Stimulated activated CD4-positive, alpha-beta T cell treated with anti-CD3 and anti-CD28 coated beads, TNF-alpha, amount 100 ng/mL, for 48 hours (primary cell): ENCODE measurements around the gene KCNG1.

ENCODE experiments used
- DNase-seq, 3 donors: peaks; one replicate each; pipeline ENCODE4 v3.0.0-alpha.2; 2020; ENCODE audit warnings: low read depth in 3 of 3

Gene KCNG1

GRCh38 chr20:51034988-51035656, 12.2 kb upstream of the KCNG1 start:
- no peak for DNase-seq

- no peak for DNase-seq
Observed at GRCh38 chr20:51034476-51034875, 11.6 kb upstream of the KCNG1 start.

- no peak for DNase-seq
Observed at GRCh38 chr20:51029963-51030920, 7.3 kb upstream of the KCNG1 start.

- DNase-seq = no peak
Observed at GRCh38 chr20:51029556-51029955, 6.6 kb upstream of the KCNG1 start.

GRCh38 chr20:51028616-51029212, 5.8 kb upstream of the KCNG1 start:
- DNase-seq = no peak

- DNase-seq = no peak
Observed at GRCh38 chr20:51027035-51027795, 4.3 kb upstream of the KCNG1 start.

GRCh38 chr20:51026269-51026668, 3.4 kb upstream of the KCNG1 start:
- no peak for DNase-seq

- DNase-seq = no peak
Observed at GRCh38 chr20:51024761-51025160, 1.9 kb upstream of the KCNG1 start.

- DNase-seq = no peak
Observed at GRCh38 chr20:51023617-51024155, 779 bp upstream of the KCNG1 start.

- no peak for DNase-seq
Observed at GRCh38 chr20:51022227-51022802, 592 bp downstream of the KCNG1 start.

- no peak for DNase-seq
Observed at GRCh38 chr20:51021067-51022025, 1.6 kb downstream of the KCNG1 start.

GRCh38 chr20:51020657-51021056, 2.2 kb downstream of the KCNG1 start:
- no peak for DNase-seq

- DNase-seq = no peak
Observed at GRCh38 chr20:51019656-51020592, 3.0 kb downstream of the KCNG1 start.

- no peak for DNase-seq
Observed at GRCh38 chr20:51017251-51017650, 5.7 kb downstream of the KCNG1 start.

GRCh38 chr20:51016521-51016920, 6.4 kb downstream of the KCNG1 start:
- no peak for DNase-seq

- no peak for DNase-seq
Observed at GRCh38 chr20:51014797-51015722, 7.8 kb downstream of the KCNG1 start.

- no peak for DNase-seq
Observed at GRCh38 chr20:51013577-51014330, 9.2 kb downstream of the KCNG1 start.
